ENCODE measurements around the gene ZCCHC17. TPM values are rescaled to one million over a fixed set of nuclear protein-coding genes. Genes with fewer than 3 reads are reported as not detected.

ZCCHC17 gene
- total RNA-seq, 1 experiment from 2014 or later, result 30.2 TPM

GRCh38 chr1:31370565-31370964 is 73.7 kb downstream of the ZCCHC17 start:
- Histone ChIP-seq H3K27ac (ENCODE audit: low read length) (no peak overlapping the region), H4K20me1 (ENCODE audit: low read length) (no peaks in the 10 kb centered on the region), H3K9me2 (replicated peaks; ENCODE audit: low read length) (no peaks in the 10 kb centered on the region), H3K27me3 (ENCODE audit: low read length) (no peaks in the 10 kb centered on the region), H3K36me3 (ENCODE audit: low read depth, low read length) (no peaks in the 10 kb centered on the region), H3F3A (ENCODE audit: low read length, unreplicated experiment) (no peaks in the 10 kb centered on the region), H3K9me3 (ENCODE audit: low read length) (no peaks in the 10 kb centered on the region), H3K79me2 (ENCODE audit: low read length) (no peaks in the 10 kb centered on the region), H3K9ac (ENCODE audit: low read length) (no peak overlapping the region), H3K4me2 (ENCODE audit: low read length) (no peak overlapping the region), H3K4me3 (ENCODE audit: low read length) (no peak overlapping the region), H2AFZ (ENCODE audit: low read length) (no peak overlapping the region), H3K4me1 (ENCODE audit: insufficient read depth, low read length) (peaks cover 28% of the 10 kb centered on the region)
- no TSS peak for BruUV-seq (replicated peaks)
- no peak for DNase-seq
- no peak for ATAC-seq
- ChIA-PET CTCF (no interaction called here), POLR2A (ENCODE audit: unreplicated experiment) (no interaction called here)
- intact Hi-C loops (cut with micrococcal nuclease), result no loop called here
- TF ChIP-seq EZH2phosphoT487 (IDR thresholded peaks at IDR 0.05; ENCODE audit: borderline replicate concordance, low read length), result no peak
- no peak for TF ChIP-seq CTCF (conservative IDR thresholded peaks at IDR 0.05; ENCODE audit: low read depth, low read length)
- TF ChIP-seq EZH2 (IDR thresholded peaks at IDR 0.05; ENCODE audit: low read length, unreplicated experiment), result no peak

- no peak overlapping the region for H3K9ac ChIP-seq (ENCODE audit: low read length)
- no peak for TF ChIP-seq EZH2 (IDR thresholded peaks at IDR 0.05; ENCODE audit: low read length, unreplicated experiment)
- no peak for TF ChIP-seq EZH2phosphoT487 (IDR thresholded peaks at IDR 0.05; ENCODE audit: borderline replicate concordance, low read length)
- TF ChIP-seq CTCF (conservative IDR thresholded peaks at IDR 0.05; ENCODE audit: low read depth, low read length), result no peak
- H3K9me3 ChIP-seq (ENCODE audit: low read length), result no peaks in the 10 kb centered on the region
- CTCF ChIA-PET, result no interaction called here
- no peak for ATAC-seq
- intact Hi-C loops (cut with micrococcal nuclease), result no loop called here
- POLR2A ChIA-PET (ENCODE audit: unreplicated experiment), result interaction anchor here (0.5 kb wide), 1 partner anchor 568 kb away, joined by 6 read pairs; no protein-coding TSS in a partner anchor
- no peak overlapping the region for H3K4me2 ChIP-seq (ENCODE audit: low read length)
- H3K27ac ChIP-seq (ENCODE audit: low read length), result no peak overlapping the region
- no TSS peak for BruUV-seq (replicated peaks)
- H4K20me1 ChIP-seq (ENCODE audit: low read length), result no peaks in the 10 kb centered on the region
- no peaks in the 10 kb centered on the region for H3K27me3 ChIP-seq (ENCODE audit: low read length)
- H3F3A ChIP-seq (ENCODE audit: low read length, unreplicated experiment), result no peaks in the 10 kb centered on the region
- no peak overlapping the region for H2AFZ ChIP-seq (ENCODE audit: low read length)
- H3K36me3 ChIP-seq (ENCODE audit: low read depth, low read length), result no peaks in the 10 kb centered on the region
- DNase-seq, result no peak
- no peaks in the 10 kb centered on the region for H3K9me2 ChIP-seq (replicated peaks; ENCODE audit: low read length)
- H3K79me2 ChIP-seq (ENCODE audit: low read length), result no peaks in the 10 kb centered on the region
- peaks cover 28% of the 10 kb centered on the region for H3K4me1 ChIP-seq (ENCODE audit: insufficient read depth, low read length)
- H3K4me3 ChIP-seq (ENCODE audit: low read length), result no peak overlapping the region
Observed at GRCh38 chr1:31371121-31371959, 74.5 kb downstream of the ZCCHC17 start.

GRCh38 chr1:31372051-31372450 is 75.2 kb downstream of the ZCCHC17 start:
- no peak overlapping the region for H2AFZ ChIP-seq (ENCODE audit: low read length)
- no peaks in the 10 kb centered on the region for H3K79me2 ChIP-seq (ENCODE audit: low read length)
- no peak overlapping the region for H3K27ac ChIP-seq (ENCODE audit: low read length)
- no peaks in the 10 kb centered on the region for H4K20me1 ChIP-seq (ENCODE audit: low read length)
- H3K9ac ChIP-seq (ENCODE audit: low read length), result no peak overlapping the region
- no peaks in the 10 kb centered on the region for H3K36me3 ChIP-seq (ENCODE audit: low read depth, low read length)
- H3K9me3 ChIP-seq (ENCODE audit: low read length), result no peaks in the 10 kb centered on the region
- H3K9me2 ChIP-seq (replicated peaks; ENCODE audit: low read length), result no peaks in the 10 kb centered on the region
- peaks cover 31% of the 10 kb centered on the region for H3K4me1 ChIP-seq (ENCODE audit: insufficient read depth, low read length)
- no peak for TF ChIP-seq EZH2phosphoT487 (IDR thresholded peaks at IDR 0.05; ENCODE audit: borderline replicate concordance, low read length)
- no peak for TF ChIP-seq CTCF (conservative IDR thresholded peaks at IDR 0.05; ENCODE audit: low read depth, low read length)
- TF ChIP-seq EZH2 (IDR thresholded peaks at IDR 0.05; ENCODE audit: low read length, unreplicated experiment), result no peak
- DNase-seq (no peak), ATAC-seq (no peak)
- POLR2A ChIA-PET (ENCODE audit: unreplicated experiment), result interaction anchor here (0.5 kb wide), 2 partner anchors 341 to 567 kb away, joined by 3 to 6 read pairs; no protein-coding TSS in a partner anchor
- H3F3A ChIP-seq (ENCODE audit: low read length, unreplicated experiment), result no peaks in the 10 kb centered on the region
- intact Hi-C loops (cut with micrococcal nuclease), result no loop called here
- H3K4me3 ChIP-seq (ENCODE audit: low read length), result no peak overlapping the region
- no peak overlapping the region for H3K4me2 ChIP-seq (ENCODE audit: low read length)
- no peaks in the 10 kb centered on the region for H3K27me3 ChIP-seq (ENCODE audit: low read length)
- BruUV-seq (replicated peaks), result no TSS peak
- CTCF ChIA-PET, result no interaction called here

Data from PC-3 (cell line).